GM23338 (cell line): ENCODE results near the gene P4HA1. TPM values are rescaled to one million over a fixed set of nuclear protein-coding genes. Genes with fewer than 3 reads are reported as not detected.
"Not testable (repeated sequence)": the region's sequence is repeated elsewhere in the genome, so short reads cannot be mapped to it uniquely, and the experiment has no call there.

Experiments used
- ATAC-seq: fragments of 200-7000 bp; cut with Tn5 transposase; 3 replicates; pipeline ENCODE4 v1.9.1; 2020
- DNase-seq: peaks from one replicate; pipeline ENCODE4 v3.0.0-alpha.2; 2015; ENCODE audit warnings: low spot score
- H2AFZ ChIP-seq: fragments of 200-600 bp; sonication (generic); 2 replicates; pipeline ENCODE4 v1.8.0; 2016; ENCODE audit warnings: antibody characterized with exemption, mild to moderate bottlenecking, moderate library complexity
- H3F3A ChIP-seq: fragments of 200-600 bp; sonication (generic); replicated peaks from 2 replicates; pipeline ENCODE4 v1.8.0; 2017; ENCODE audit warnings: antibody characterized with exemption, mixed run types, low read depth
- H3K27ac ChIP-seq: fragments of 200-600 bp; sonication (generic); 2 replicates; pipeline ENCODE4 v1.6.1; 2016; ENCODE audit warnings: low read depth
- H3K27me3 ChIP-seq: fragments of 200-600 bp; sonication (generic); 2 replicates; pipeline ENCODE4 v1.8.0; 2016; ENCODE audit warnings: mild to moderate bottlenecking, mixed run types, moderate library complexity; ENCODE audit not compliant: insufficient read depth
- H3K36me3 ChIP-seq: fragments of 200-600 bp; sonication (generic); 2 replicates; pipeline ENCODE4 v1.8.0; 2016; ENCODE audit warnings: mild to moderate bottlenecking; ENCODE audit not compliant: insufficient read depth
- H3K4me1 ChIP-seq: fragments of 200-600 bp; sonication (generic); 2 replicates; pipeline ENCODE4 v1.8.0; 2016; ENCODE audit warnings: mild to moderate bottlenecking, moderate library complexity; ENCODE audit not compliant: insufficient read depth
- H3K4me2 ChIP-seq: fragments of 200-600 bp; sonication (generic); 2 replicates; pipeline ENCODE4 v1.7.1; 2017; ENCODE audit warnings: mixed run types
- H3K4me3 ChIP-seq: fragments of 200-600 bp; sonication (generic); 2 replicates; pipeline ENCODE4 v1.6.1; 2016; ENCODE audit warnings: mixed run types
- H3K79me2 ChIP-seq: fragments of 200-600 bp; sonication (generic); replicated peaks from 2 replicates; pipeline ENCODE4 v1.8.0; 2017; ENCODE audit warnings: mild to moderate bottlenecking; ENCODE audit not compliant: insufficient read depth
- H3K9me2 ChIP-seq: fragments of 200-600 bp; sonication (generic); 2 replicates; pipeline ENCODE4 v1.8.0; 2017; ENCODE audit not compliant: insufficient read depth
- H4K20me1 ChIP-seq: fragments of 200-600 bp; sonication (generic); replicated peaks from 2 replicates; pipeline ENCODE4 v1.8.0; 2017; ENCODE audit warnings: mild to moderate bottlenecking; ENCODE audit not compliant: insufficient read depth
- H3K27ac Mint-ChIP-seq: 2 replicates; pipeline ENCODE4 v1.8.0; 2020; ENCODE audit warnings: inconsistent platforms, mild to moderate bottlenecking, moderate library complexity, mixed read lengths
- H3K27me3 Mint-ChIP-seq: 3 replicates; pipeline ENCODE4 v1.8.0; 2022; ENCODE audit warnings: low read depth, mild to moderate bottlenecking, moderate library complexity, mixed read lengths, inconsistent platforms; ENCODE audit not compliant: insufficient read depth, poor library complexity
- H3K36me3 Mint-ChIP-seq: 3 replicates; pipeline ENCODE4 v1.8.0; 2021; ENCODE audit warnings: low read depth, mild to moderate bottlenecking, inconsistent platforms, moderate library complexity, mixed read lengths
- H3K4me1 Mint-ChIP-seq: 3 replicates; pipeline ENCODE4 v1.8.0; 2020; ENCODE audit warnings: mild to moderate bottlenecking, inconsistent platforms, mixed read lengths
- H3K4me3 Mint-ChIP-seq: 3 replicates; pipeline ENCODE4 v1.8.0; 2021; ENCODE audit warnings: moderate library complexity, mild to moderate bottlenecking, inconsistent platforms, mixed read lengths
- H3K9me3 Mint-ChIP-seq: 3 replicates; pipeline ENCODE4 v1.8.0; 2020; ENCODE audit warnings: moderate library complexity, mild to moderate bottlenecking, inconsistent platforms, mixed read lengths
- CTCF ChIP-seq, 2 experiments: fragments of 200-600 bp in 1 of 2; sonication (generic) in 1 of 2; conservative IDR thresholded peaks; 2 replicates each; pipeline versions ENCODE4 v1.5.1 to v1.6.1; 2016 to 2017; ENCODE audit warnings: antibody characterized with exemption in 2 of 2, low read depth in 2 of 2, mild to moderate bottlenecking in 2 of 2, moderate library complexity in 1 of 2
- EZH2 ChIP-seq: fragments of 200-600 bp; sonication (generic); IDR thresholded peaks from one replicate; pipeline ENCODE4 v1.8.0; 2017; ENCODE audit warnings: antibody characterized with exemption, mild to moderate bottlenecking, low read depth; ENCODE audit not compliant: unreplicated experiment
- ZNF462 ChIP-seq: fragments of 250-450 bp; sonication (Bioruptor Pico); IDR thresholded peaks from 2 replicates; pipeline ENCODE4 v1.5.0; 2020; ENCODE audit warnings: mild to moderate bottlenecking, moderate library complexity
- polyA plus RNA-seq: library from polyadenylated mRNA; unstranded; fragments of >200 nt; fragmentation: Nextera tagmentation; extraction: Ambion mirVana; gene quantifications from 2 replicates; pipeline ENCODE4 v1.2.1, GENCODE V29; 2016
- total RNA-seq: library from RNA; depleted of rRNA; stranded (reverse); fragments of >200 nt; shearing (Covaris generic); gene quantifications from 2 replicates; pipeline ENCODE4 v1.2.3, GENCODE V29; 2014

P4HA1 gene
- total and polyA plus RNA-seq, 2 experiments from 2014 or later = 26.4 to 27.1 TPM

- TF ChIP-seq CTCF (conservative IDR thresholded peaks at IDR 0.05; ENCODE audit: low read depth in 2 of 2) (no peak), ZNF462 (CRISPR knock-in tag) (no peak), EZH2 (no peak)
Measured at GRCh38 chr10:73032536-73032935, 64.1 kb downstream of the P4HA1 start (continued).

GRCh38 chr10:73026623-73027022 lies 70.0 kb downstream of the P4HA1 start:
- H3K4me3 ChIP-seq, H3K36me3 ChIP-seq, H3K27me3 Mint-ChIP-seq, H2AFZ ChIP-seq, DNase-seq, H3K4me2 ChIP-seq, H3K27ac Mint-ChIP-seq, ATAC-seq, H3K4me3 Mint-ChIP-seq, H3K9me3 Mint-ChIP-seq, H3K27ac ChIP-seq, H3K4me1 ChIP-seq, H3F3A ChIP-seq, H3K9me2 ChIP-seq, H4K20me1 ChIP-seq, H3K4me1 Mint-ChIP-seq, H3K27me3 ChIP-seq: not testable (repeated sequence)
- H3K36me3 Mint-ChIP-seq = peaks cover 13% of the 10 kb centered on the region
- H3K79me2 ChIP-seq = peaks cover 11% of the 10 kb centered on the region

GRCh38 chr10:73023455-73024070 lies 73.1 kb downstream of the P4HA1 start:
- not testable (repeated sequence) for H3K27me3 ChIP-seq, H3K4me2 ChIP-seq, H3K9me2 ChIP-seq, H3K27ac ChIP-seq, H3K4me3 ChIP-seq, H3K27ac Mint-ChIP-seq, H4K20me1 ChIP-seq, H3K9me3 Mint-ChIP-seq, H3K4me1 Mint-ChIP-seq, H3K36me3 ChIP-seq, H3K4me3 Mint-ChIP-seq, H3K27me3 Mint-ChIP-seq, H3K4me1 ChIP-seq, H2AFZ ChIP-seq, ATAC-seq, DNase-seq, H3F3A ChIP-seq
- peaks cover 11% of the 10 kb centered on the region for H3K79me2 ChIP-seq
- H3K36me3 Mint-ChIP-seq = peaks cover 13% of the 10 kb centered on the region

- H3K9me3 Mint-ChIP-seq, H3K27ac ChIP-seq, H3K4me2 ChIP-seq, H3K27ac Mint-ChIP-seq, H3F3A ChIP-seq, H3K4me3 Mint-ChIP-seq, H3K4me1 Mint-ChIP-seq, ATAC-seq, H3K9me2 ChIP-seq, DNase-seq, H3K4me1 ChIP-seq, H4K20me1 ChIP-seq, H3K4me3 ChIP-seq, H2AFZ ChIP-seq, H3K36me3 ChIP-seq, H3K27me3 ChIP-seq, H3K27me3 Mint-ChIP-seq: not testable (repeated sequence)
- peaks cover 12% of the 10 kb centered on the region for H3K36me3 Mint-ChIP-seq
- H3K79me2 ChIP-seq = peaks cover 11% of the 10 kb centered on the region
Measured at GRCh38 chr10:73022961-73023360, 73.7 kb downstream of the P4HA1 start.
